Glomerular endothelial cell (primary cell): ENCODE results near the gene MPLKIP. TPM values are rescaled to one million over a fixed set of nuclear protein-coding genes. Genes with fewer than 3 reads are reported as not detected.

Source experiments
- total RNA-seq: library from RNA; depleted of rRNA; stranded (reverse); fragments of >200 nt; gene quantifications from 2 replicates; pipeline ENCODE4 v1.2.3, GENCODE V29; 2015

The MPLKIP gene
- total RNA-seq, 1 donor from 2014 or later, result 53.0 TPM

Other genes with a start within 250 kb of the MPLKIP start
- gene CDK13, start 184.4 kb downstream of the MPLKIP start, total RNA-seq, result 34.8 and 68.1 TPM in 2 replicates
- gene SUGCT, start 383 bp upstream of the MPLKIP start, total RNA-seq, result 3.1 and 4.3 TPM in 2 replicates